ENCODE data around the gene FXYD2. TPM values are rescaled to one million over a fixed set of nuclear protein-coding genes. Genes with fewer than 3 reads are reported as not detected.

Gene FXYD2
- total and polyA plus RNA-seq, 2 of the 4 experiments (the other 2 are of a cell fraction): 0.09 TPM; not detected in 1

GRCh38 chr11:117861151-117862018 lies 36.8 kb upstream of the FXYD2 start (continued):
- TF ChIP-seq ELK1 (IDR thresholded peaks at IDR 0.05; ENCODE audit: borderline replicate concordance, low read depth, low read length): no peak

GRCh38 chr11:117860139-117860538 lies 35.6 kb upstream of the FXYD2 start:
- H3K18ac ChIP-seq (ENCODE audit: low read depth, low read length): no peak overlapping the region
- no peak overlapping the region for H3K56ac ChIP-seq (ENCODE audit: extremely low read depth, insufficient read depth, low read length)
- no peak overlapping the region for H2AK5ac ChIP-seq (ENCODE audit: low read depth, low read length)
- intact Hi-C loops (cut with micrococcal nuclease) (no loop called here), in situ Hi-C loops (cut with MboI; ENCODE audit: low sequenced_read_pairs) (no loop called here), dilution Hi-C loops (cut with HindIII; ENCODE audit: low sequenced_read_pairs, unreplicated experiment) (no loop called here)
- no peak overlapping the region for H3K27ac ChIP-seq (ENCODE audit: insufficient read depth, low read length)
- BruUV-seq (replicated peaks): no TSS peak
- H2BK5ac ChIP-seq (ENCODE audit: low read depth, low read length, poor library complexity, severe bottlenecking): no peak overlapping the region
- H4K8ac ChIP-seq (ENCODE audit: low read depth in 2 of 2, low read length in 2 of 2): no peak overlapping the region
- no peaks in the 10 kb centered on the region for H3K9me1 ChIP-seq (ENCODE audit: insufficient read depth, low read length)
- WGBS, 2 experiments (ENCODE audit: extremely low coverage in 2 of 2, insufficient read length in 1 of 2): 100% methylated on average over 2 of the region's 6 CpGs; no CpG with 5 or more reads in 1 of the 2 experiments
- POLR2A ChIA-PET (ENCODE audit: unreplicated experiment): no interaction called here
- no peak for ATAC-seq (ENCODE audit: low read depth)
- no peak for DNase-seq
- H2AFZ ChIP-seq (replicated peaks; ENCODE audit: low read length, poor library complexity): no peak overlapping the region
- no peak overlapping the region for H3K4me3 ChIP-seq (ENCODE audit: insufficient read depth, low read depth, low read length)
- no peak overlapping the region for H2BK120ac ChIP-seq (ENCODE audit: low read depth, low read length)
- no peak overlapping the region for H4K91ac ChIP-seq (ENCODE audit: insufficient read depth, low read depth, low read length)
- no peak overlapping the region for H3K14ac ChIP-seq (replicated peaks; ENCODE audit: low read depth, low read length)
- H3K9me3 ChIP-seq (ENCODE audit: control insufficient read depth, insufficient read depth, low read length): no peaks in the 10 kb centered on the region
- H3K79me1 ChIP-seq (ENCODE audit: low read depth in 1 of 2, low read length in 2 of 2): no peaks in the 10 kb centered on the region
- no peak overlapping the region for H2AK9ac ChIP-seq (replicated peaks; ENCODE audit: low read depth, low read length, poor library complexity)
- no peak overlapping the region for H4K5ac ChIP-seq (ENCODE audit: low read depth, low read length)
- H4K20me1 ChIP-seq (ENCODE audit: insufficient read depth, low read length): no peaks in the 10 kb centered on the region
- H3K4me1 ChIP-seq (ENCODE audit: control insufficient read depth, insufficient read depth, low read length): no peaks in the 10 kb centered on the region
- no peak overlapping the region for H2BK15ac ChIP-seq (ENCODE audit: low read depth, low read length)
- no peak overlapping the region for H3K4ac ChIP-seq (ENCODE audit: low read depth, low read length)
- no peak overlapping the region for H3K23ac ChIP-seq (ENCODE audit: low read depth, low read length)
- no peaks in the 10 kb centered on the region for H3K36me3 ChIP-seq (ENCODE audit: control insufficient read depth, insufficient read depth, low read length)
- H3K27me3 ChIP-seq (ENCODE audit: control insufficient read depth, insufficient read depth, low read length): peaks cover 8% of the 10 kb centered on the region
- H3K9ac ChIP-seq (ENCODE audit: low read depth, low read length): no peak overlapping the region
- no peak overlapping the region for H3K4me2 ChIP-seq (ENCODE audit: low read depth, low read length)
- no peak overlapping the region for H2BK20ac ChIP-seq (ENCODE audit: low read depth, low read length)
- CTCF ChIA-PET: interaction anchor here (1.2 kb wide), 1 partner anchor 16 kb away, joined by 3 read pairs; no protein-coding TSS in a partner anchor
- no peak for TF ChIP-seq FOS (IDR thresholded peaks at IDR 0.05; ENCODE audit: low read depth, low read length)
- no peak for TF ChIP-seq ELK1 (IDR thresholded peaks at IDR 0.05; ENCODE audit: borderline replicate concordance, low read depth, low read length)
- no peak for TF ChIP-seq USF2 (IDR thresholded peaks at IDR 0.05; ENCODE audit: low read depth, low read length)
- TF ChIP-seq MXI1 (IDR thresholded peaks at IDR 0.05; ENCODE audit: borderline replicate concordance, low read depth, low read length): no peak
- TF ChIP-seq RAD21 (IDR thresholded peaks at IDR 0.05; ENCODE audit: low read length): no peak
- no peak for TF ChIP-seq BHLHE40 (IDR thresholded peaks at IDR 0.05; ENCODE audit: low read depth, low read length)
- TF ChIP-seq NFE2L2 (IDR thresholded peaks at IDR 0.05; ENCODE audit: low read depth, low read length): no peak
- TF ChIP-seq CHD1 (IDR thresholded peaks at IDR 0.05; ENCODE audit: low read depth, low read length): no peak
- no peak for TF ChIP-seq CEBPB (IDR thresholded peaks at IDR 0.05; ENCODE audit: low read depth, low read length)
- no peak for TF ChIP-seq CTCF (conservative IDR thresholded peaks at IDR 0.05; ENCODE audit: low read depth, low read length)

All from IMR-90 (cell line).